Epithelial cell of proximal tubule (primary cell): Measurements from ENCODE around the gene KCNK2. TPM values are rescaled to one million over a fixed set of nuclear protein-coding genes. Genes with fewer than 3 reads are reported as not detected.
"Not testable (repeated sequence)": the region's sequence is repeated elsewhere in the genome, so short reads cannot be mapped to it uniquely, and the experiment has no call there.

Experiments used
- DNase-seq: peaks from one replicate; pipeline ENCODE4 v3.0.0-alpha.2; 2011; ENCODE audit warnings: low read depth
- H3K4me3 ChIP-seq: 2 replicates; pipeline ENCODE4 v1.5.1; 2011; ENCODE audit warnings: low read depth, mild to moderate bottlenecking, low read length
- total RNA-seq: library from RNA; depleted of rRNA; stranded (reverse); fragments of >200 nt; gene quantifications from 2 replicates; pipeline ENCODE4 v1.2.3, GENCODE V29; 2015
- TF ChIP-seq, protein P1 (sequence below): conservative IDR thresholded peaks from 2 replicates; pipeline ENCODE4 v1.5.1; 2012; ENCODE audit warnings: low read depth, mild to moderate bottlenecking, low read length

The KCNK2 gene
- total RNA-seq, 1 donor from 2014 or later: not detected

- no peak for DNase-seq
- TF ChIP-seq, protein P1, sequence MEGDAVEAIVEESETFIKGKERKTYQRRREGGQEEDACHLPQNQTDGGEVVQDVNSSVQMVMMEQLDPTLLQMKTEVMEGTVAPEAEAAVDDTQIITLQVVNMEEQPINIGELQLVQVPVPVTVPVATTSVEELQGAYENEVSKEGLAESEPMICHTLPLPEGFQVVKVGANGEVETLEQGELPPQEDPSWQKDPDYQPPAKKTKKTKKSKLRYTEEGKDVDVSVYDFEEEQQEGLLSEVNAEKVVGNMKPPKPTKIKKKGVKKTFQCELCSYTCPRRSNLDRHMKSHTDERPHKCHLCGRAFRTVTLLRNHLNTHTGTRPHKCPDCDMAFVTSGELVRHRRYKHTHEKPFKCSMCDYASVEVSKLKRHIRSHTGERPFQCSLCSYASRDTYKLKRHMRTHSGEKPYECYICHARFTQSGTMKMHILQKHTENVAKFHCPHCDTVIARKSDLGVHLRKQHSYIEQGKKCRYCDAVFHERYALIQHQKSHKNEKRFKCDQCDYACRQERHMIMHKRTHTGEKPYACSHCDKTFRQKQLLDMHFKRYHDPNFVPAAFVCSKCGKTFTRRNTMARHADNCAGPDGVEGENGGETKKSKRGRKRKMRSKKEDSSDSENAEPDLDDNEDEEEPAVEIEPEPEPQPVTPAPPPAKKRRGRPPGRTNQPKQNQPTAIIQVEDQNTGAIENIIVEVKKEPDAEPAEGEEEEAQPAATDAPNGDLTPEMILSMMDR: no peak
- H3K4me3 ChIP-seq: no peak overlapping the region
These were observed 61.0 kb downstream of the KCNK2 start for GRCh38 chr1:215143497-215143896.

GRCh38 chr1:215146240-215146975, 63.9 kb downstream of the KCNK2 start:
- DNase-seq: no peak
- TF ChIP-seq, protein P1: peak; percentile 81
- no peak overlapping the region for H3K4me3 ChIP-seq

DNA sequence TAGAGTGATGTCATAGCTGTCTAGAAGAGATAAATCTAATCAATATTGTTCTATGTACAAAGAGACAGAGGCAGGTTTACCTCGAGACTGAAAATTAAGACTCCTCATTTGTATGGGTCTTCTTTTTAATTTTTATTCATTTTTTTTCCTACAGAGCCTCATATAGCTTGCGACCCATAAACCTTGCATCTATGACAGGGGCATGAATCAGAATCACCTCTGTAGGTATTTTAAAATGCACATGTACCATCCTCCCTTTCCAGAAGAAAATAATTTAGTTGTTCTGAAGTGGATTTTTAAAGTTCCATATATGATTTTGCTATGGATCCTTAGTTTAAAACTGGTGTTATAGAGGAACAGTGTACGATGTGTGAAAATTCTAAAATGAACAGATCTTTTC, 64.5 kb downstream of the KCNK2 start:
- H3K4me3 ChIP-seq: no peak overlapping the region
- no peak for DNase-seq
- TF ChIP-seq, protein P1: no peak

DNA sequence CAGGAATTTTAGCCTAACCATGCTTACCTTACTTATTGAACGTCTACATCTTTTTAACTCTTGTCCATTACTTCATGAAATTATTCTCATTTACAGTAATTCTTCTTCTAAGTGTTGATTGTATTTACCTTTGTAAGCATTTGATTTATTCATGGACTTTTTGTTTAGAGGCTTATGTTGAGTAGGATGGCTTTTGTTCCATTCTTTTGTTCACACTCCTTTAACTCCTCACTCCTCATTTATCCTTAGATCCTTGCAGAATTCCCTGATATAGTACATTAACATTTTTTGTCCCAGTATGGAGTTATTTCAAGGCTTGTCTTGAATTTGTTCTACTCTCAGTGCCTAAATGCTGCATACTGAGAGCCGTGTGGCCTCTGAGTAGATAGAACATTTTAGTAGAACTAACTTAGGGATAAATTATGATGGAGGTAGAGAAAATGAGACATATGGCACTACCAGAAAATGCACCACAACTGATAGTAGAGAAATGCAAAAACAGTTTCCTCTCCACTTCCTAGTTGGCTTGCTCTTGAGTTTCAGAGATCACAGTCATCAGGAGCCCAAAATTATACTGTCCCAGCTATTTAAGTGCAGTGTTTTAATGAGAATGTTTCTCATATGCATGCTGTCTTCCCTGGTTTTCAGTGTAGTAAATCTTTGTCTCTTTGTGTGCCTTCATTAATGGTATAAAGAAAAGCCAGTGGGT, 69.5 kb downstream of the KCNK2 start:
- H3K4me3 ChIP-seq: no peak overlapping the region
- TF ChIP-seq, protein P1: no peak
- no peak for DNase-seq

DNA sequence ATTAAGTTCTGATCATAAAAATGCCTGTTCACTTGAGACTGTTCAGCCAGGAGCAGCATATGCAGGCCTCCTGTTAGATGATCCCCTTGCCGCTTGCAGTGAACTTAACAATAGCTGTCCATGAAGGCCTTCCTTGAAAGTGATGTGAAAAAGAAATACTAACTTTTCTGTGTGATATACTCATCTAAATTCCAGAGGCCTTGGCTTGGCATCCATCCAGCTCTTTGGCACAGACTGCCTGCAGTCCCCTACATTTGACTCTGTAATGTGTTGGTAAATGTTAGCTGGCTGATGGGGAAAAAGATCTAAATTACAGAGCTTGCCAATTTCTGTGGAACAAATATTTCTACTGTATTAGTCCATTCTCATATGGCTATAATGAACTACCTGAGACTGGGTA, 73.7 kb downstream of the KCNK2 start:
- H3K4me3 ChIP-seq: no peak overlapping the region
- DNase-seq: no peak
- TF ChIP-seq, protein P1: no peak

GRCh38 chr1:215160351-215160750, 77.8 kb downstream of the KCNK2 start:
- DNase-seq: no peak
- TF ChIP-seq, protein P1: no peak
- no peak overlapping the region for H3K4me3 ChIP-seq

GRCh38 chr1:215163144-215163543, 80.6 kb downstream of the KCNK2 start:
- H3K4me3 ChIP-seq, DNase-seq: not testable (repeated sequence)
